AG20443 (cell line): ENCODE measurements around the gene TUBA1C.
A peak's percentile ranks its signal among the peaks of the same experiment; 100 is the strongest.
"Not testable (repeated sequence)": the region's sequence is repeated elsewhere in the genome, so short reads cannot be mapped to it uniquely, and the experiment has no call there.

Source experiments
- DNase-seq: peaks from one replicate; pipeline ENCODE4 v3.0.0; 2012; ENCODE audit warnings: low spot score, mixed read lengths

Gene TUBA1C

GRCh38 chr12:49264873-49265792, at the start of gene TUBA1C:
Gene TUBA1C, plus strand, starts transcription at chr12:49265082. Its CDS starts 100 bp downstream, at chr12:49265182.
- peak; percentile 99 for DNase-seq

DNA sequence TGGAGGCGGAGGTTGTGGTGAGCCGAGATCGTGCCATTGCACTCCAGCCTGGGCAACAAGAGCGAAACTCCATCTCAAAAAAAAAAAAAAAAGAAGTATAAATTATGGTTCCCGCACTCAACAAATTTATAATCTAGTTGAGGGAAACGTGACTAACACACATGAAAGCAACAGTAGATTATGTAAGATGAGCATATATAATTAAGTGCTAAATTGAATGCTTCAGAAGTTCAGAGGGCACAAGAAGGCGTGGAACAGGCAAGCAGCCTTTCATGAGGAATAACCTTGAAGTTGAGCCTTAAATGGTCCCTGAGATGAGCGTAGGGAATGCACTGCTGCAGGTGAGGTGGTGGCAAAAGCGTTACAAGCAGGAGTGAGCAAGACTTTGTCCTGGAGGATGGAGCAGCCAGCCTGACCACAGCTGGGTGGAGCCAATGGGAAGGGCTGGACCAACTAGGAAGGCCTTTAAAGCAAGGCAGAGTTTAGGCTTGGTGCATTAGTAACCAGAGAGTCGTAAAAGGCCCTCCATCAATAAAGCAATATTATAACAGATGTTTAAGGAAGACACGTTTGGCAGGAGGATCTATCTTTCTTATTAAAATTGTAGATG, 45.4 kb upstream of the TUBA1C start:
- no peak for DNase-seq

GRCh38 chr12:49220972-49221371, 43.9 kb upstream of the TUBA1C start:
- no peak for DNase-seq

GRCh38 chr12:49223122-49223521, 41.8 kb upstream of the TUBA1C start:
- DNase-seq: no peak

DNA sequence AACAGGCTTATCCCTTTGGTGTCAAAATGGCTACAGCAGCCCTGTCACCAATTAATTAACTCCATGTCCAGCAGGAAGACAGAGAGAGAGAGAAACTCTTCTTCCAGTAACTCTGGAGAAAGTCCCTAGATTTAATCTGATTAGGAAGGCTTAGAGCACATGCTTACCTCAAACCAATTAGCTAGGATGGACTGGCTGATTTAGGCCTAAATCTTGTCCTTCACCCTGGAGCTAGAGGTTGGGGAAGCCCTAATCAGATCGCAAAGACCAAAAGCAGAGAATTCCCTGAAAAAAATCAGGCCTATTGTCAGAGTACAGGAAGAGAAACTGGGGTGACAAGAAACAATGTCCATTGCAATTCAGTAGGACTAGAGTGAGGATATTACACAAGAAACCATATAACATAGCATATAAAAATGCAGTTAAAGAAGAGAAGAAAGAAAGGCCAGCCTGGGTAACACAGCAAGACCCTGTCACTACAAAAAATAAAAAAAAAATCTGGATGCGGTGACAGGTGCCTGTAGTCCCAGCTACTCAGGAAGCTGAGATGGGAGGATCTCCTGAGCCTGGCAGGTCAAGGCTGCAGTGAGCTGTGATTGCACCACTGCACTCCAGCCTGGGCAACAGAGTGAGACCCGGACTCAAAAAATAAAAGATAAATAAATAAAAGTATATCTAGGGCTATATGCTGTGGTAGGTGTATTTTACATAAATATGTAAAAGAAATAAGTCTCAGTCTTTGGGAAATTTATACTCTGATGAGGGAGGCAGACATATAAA, 41.1 kb upstream of the TUBA1C start:
- DNase-seq: no peak

DNA sequence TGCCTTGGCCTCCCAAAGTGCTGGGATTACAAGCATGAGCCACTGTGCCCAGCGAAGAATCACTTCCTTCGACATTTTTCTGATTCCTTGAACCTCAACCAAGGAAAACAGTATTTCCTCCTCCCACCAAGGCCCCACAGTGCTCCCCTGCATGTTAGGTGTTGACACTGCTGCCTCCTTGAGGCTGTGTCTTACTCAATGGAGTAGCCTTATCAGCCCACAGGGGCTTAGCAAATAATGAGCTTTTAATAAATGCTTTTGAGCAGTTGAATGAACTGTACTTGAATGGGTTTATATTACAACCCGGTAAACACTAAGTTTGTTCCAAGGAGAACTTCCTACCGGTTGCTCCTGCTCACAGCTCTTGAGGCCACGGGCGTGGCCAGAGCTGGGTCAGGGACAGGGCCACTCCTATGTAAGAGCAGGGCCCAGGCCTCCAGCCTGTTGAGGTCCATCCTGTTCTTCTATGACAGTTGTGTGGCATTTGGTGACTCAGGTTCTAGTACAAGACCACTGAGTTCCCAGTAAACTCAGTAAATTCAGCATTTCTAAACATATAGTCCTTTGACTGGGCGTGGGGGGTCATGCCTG, 39.2 kb upstream of the TUBA1C start:
- no peak for DNase-seq

DNA sequence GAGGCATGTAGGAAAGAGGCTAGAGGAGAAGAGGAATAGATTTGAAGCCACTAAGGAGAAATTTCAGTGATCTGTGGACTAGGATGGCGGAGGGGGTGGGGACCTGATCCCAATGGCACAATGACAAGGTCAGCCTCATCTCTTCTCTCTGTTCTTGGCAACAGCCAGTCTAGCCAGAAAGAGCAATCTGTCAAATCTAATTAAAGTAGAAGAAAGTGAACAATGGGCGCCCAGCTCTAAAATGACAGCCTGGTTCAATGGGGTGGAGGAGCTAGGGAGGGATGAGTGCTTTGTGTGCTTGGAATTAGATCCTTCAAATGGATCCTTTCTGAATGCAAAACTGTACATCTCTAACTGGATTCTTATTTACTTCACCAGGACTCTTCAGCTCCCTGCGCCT, 37.2 kb upstream of the TUBA1C start:
- DNase-seq: no peak

GRCh38 chr12:49228653-49229052, 36.2 kb upstream of the TUBA1C start:
- DNase-seq: no peak

DNA sequence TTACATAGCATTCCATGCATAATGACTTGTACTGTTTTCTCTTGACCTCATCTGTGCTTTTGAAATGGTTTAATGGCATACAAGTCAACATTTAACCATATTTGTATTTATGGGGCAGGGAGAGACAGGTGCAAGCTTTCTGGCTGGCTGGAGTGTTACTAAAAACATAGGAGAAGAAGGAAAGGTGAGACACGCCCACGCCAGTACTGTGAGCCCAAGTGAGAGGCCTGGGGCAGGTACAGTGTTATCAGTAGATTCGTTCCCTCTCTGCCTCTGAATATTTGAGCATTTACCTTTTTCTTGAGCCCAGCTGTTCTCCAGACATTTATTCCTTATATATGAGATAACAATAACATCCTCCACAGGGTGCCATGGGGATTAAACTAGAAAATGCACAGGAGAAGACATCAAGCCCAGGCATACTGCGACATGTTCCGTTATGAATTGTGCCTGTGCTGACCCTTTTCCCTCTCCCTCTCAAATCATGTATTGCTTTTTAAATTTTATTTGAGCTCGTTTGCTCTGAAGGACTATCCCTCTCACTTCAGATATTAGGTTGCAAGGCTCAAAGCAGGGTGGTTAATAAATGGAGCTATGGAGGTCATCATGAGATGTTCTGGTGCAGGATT, 34.6 kb upstream of the TUBA1C start:
- DNase-seq: no peak

- DNase-seq: no peak
These were observed 34.1 kb upstream of the TUBA1C start for GRCh38 chr12:49230805-49231194.

- no peak for DNase-seq
These were observed 32.8 kb upstream of the TUBA1C start for GRCh38 chr12:49231878-49232655.

DNA sequence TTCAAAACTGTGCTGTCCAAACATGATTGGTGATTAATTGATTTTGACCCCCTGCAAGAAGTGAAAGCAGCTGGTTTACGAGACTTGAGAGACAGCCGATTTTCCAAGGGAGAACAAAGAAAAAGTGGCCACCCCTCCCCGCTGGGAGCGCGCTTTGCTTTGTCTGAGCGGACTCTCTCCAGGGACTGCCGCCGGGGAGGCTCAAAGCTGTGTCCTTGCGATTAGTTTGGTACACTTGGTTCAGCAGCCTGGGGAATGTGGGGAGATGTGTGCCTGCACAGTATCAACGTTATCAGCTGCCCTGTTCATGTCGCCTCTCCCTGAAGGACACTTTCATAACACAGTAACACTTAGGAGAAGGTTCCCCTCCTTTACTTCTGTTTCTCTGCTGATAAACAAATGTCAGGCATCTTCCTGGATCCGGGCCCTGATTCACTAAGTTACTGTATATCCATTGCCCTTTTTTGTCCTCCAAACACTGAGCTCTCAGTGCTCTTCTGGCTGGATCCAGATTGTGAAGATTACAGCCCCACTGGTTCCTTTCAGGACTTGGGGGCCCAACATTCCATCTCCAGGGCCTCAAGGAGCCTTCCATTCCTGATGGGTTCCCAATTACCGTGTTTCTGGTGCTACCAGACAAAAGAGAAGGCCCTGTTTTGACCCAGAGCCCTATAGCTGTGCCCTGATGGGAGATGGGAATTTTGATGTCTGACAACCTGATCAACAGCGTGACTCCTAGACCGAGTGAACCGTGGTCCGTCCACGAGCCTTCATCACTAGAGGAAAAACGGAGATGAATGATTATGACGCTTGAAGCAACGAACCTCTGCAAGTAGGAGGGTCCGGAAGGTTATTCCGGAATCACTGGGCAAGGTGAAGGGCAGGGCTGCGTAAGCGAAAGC, 31.7 kb upstream of the TUBA1C start:
- peak; percentile 44 for DNase-seq

GRCh38 chr12:49233842-49234526, 30.9 kb upstream of the TUBA1C start:
- no peak for DNase-seq

DNA sequence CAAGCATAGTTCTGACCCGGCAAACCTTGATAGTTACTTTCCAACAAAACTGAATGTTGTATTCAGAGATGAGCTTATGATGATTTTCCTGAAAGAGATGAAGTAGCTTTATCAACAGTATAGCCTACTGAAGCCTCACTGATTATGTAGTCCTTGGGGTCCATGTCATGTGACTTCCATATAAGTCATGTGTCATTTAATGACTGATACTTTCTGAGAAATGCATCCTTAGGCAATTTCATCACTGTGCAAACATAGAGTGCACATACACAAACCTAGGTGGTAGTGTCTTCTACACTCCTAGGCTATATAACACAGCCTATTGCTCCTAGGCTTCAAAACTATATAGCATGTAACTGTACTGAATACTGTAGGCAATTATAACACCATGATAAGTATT, 28.5 kb upstream of the TUBA1C start:
- DNase-seq: no peak

- DNase-seq: no peak
These were observed 21.3 kb upstream of the TUBA1C start for GRCh38 chr12:49243631-49244030.

GRCh38 chr12:49244176-49244575, 20.7 kb upstream of the TUBA1C start:
- DNase-seq: peak; percentile 73

- no peak for DNase-seq
These were observed 13.5 kb upstream of the TUBA1C start for GRCh38 chr12:49251357-49251756.

DNA sequence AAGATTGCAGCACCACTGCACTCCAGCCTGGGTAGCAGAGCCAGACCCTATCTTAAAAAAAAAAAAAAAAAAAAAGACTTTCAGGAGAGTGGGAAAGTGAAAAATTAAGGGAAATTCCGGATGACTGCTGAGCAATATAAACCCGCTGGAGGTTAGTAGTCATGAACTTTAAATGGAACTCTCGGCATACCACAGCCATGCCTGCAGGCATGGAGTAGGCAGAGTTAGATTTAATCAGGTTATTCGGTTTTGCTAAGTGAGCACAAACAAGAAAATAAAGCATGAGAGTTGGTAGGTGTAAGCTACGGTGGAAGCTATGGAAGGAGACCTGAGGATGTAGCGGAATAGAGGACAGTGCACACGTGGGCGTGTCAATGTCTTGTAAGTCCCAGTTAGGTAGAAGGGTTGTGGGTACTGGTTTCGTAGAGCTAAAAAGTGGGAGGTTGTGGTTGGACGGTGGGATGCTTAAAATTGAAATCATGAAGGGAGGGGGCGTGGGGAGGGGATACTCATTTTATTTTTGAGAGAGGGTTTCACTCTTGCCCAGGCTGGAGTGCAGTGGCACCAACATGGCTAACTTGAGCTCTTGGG, 11.8 kb upstream of the TUBA1C start:
- no peak for DNase-seq

- DNase-seq: not testable (repeated sequence)
These were observed 9.4 kb upstream of the TUBA1C start for GRCh38 chr12:49255456-49255855.
